Measurements from ENCODE around the gene PKD1.

Gene PKD1

GRCh38 chr16:2180461-2180860, 44.8 kb upstream of the PKD1 start:
- 97% methylated on average over 36 of the region's 43 CpGs for WGBS (ENCODE audit: insufficient coverage)

DNA sequence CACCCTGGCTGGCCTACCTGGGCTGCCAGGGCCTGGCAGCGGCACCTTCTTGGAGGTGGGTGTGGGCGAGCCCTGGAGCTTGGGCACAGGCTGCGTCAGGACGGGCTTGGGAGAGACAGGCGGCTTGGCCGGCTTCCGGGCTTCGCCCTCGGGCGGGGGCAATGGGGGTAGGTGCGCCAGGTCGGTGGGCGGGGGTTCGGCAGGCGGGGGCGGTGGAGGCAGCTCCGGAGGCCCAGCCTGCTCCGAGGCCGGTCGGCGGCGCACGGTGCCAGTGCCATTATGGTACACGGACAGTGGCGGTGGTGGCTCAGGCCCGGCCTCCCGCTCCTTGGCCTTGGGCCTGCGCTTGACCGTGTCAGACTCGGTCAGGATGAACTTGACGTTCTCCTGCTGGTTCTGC, 43.9 kb upstream of the PKD1 start:
- Histone ChIP-seq H3K9me3 (ENCODE audit: control extremely low read depth in 1 of 5, control insufficient read depth in 4 of 5, insufficient read depth in 2 of 5, low read depth in 1 of 5, low read length in 4 of 5) (no peaks in the 10 kb centered on the region), H3K4me3 (ENCODE audit: control insufficient read depth in 1 of 7, extremely low read depth in 1 of 7, insufficient read depth in 4 of 7, low read depth in 2 of 7, low read length in 6 of 7) (no peak overlapping the region), H3K27ac (ENCODE audit: insufficient read depth in 1 of 2, low read depth in 1 of 2, low read length in 2 of 2, poor library complexity in 1 of 2, severe bottlenecking in 2 of 2) (no peak overlapping the region), H3K36me3 (ENCODE audit: control insufficient read depth in 4 of 4, insufficient read depth in 4 of 4, low read length in 3 of 4) (peaks cover 0 to 36% (median 24%) of the 10 kb centered on the region in 4 experiments), H3K4me1 (ENCODE audit: control extremely low read depth in 1 of 4, control insufficient read depth in 4 of 4, insufficient read depth in 4 of 4, low read length in 3 of 4) (no peaks in the 10 kb centered on the region), H3K27me3 (replicated peaks in 2 of 5; ENCODE audit: control insufficient read depth in 4 of 5, insufficient read depth in 5 of 5, low read length in 4 of 5) (peaks cover 0 to 13% (median 0%) of the 10 kb centered on the region in 5 experiments)
- WGBS (ENCODE audit: insufficient coverage), result 98% methylated on average over 31 of the region's 31 CpGs
- DNase-seq, result no peak
- ChIA-PET CTCF (no interaction called here), POLR2A (no interaction called here)

More at GRCh38 chr16:2180461-2180860, 44.8 kb upstream of the PKD1 start:
- Histone ChIP-seq H3K27me3 (replicated peaks in 2 of 5; ENCODE audit: control insufficient read depth in 4 of 5, insufficient read depth in 5 of 5, low read length in 4 of 5) (peaks cover 0 to 13% (median 0%) of the 10 kb centered on the region in 5 experiments), H3K36me3 (ENCODE audit: control insufficient read depth in 4 of 4, insufficient read depth in 4 of 4, low read length in 3 of 4) (peaks cover 0 to 28% (median 16%) of the 10 kb centered on the region in 4 experiments), H3K27ac (ENCODE audit: insufficient read depth in 1 of 2, low read depth in 1 of 2, low read length in 2 of 2, poor library complexity in 1 of 2, severe bottlenecking in 2 of 2) (no peak overlapping the region), H3K4me3 (ENCODE audit: control insufficient read depth in 1 of 7, extremely low read depth in 1 of 7, insufficient read depth in 4 of 7, low read depth in 2 of 7, low read length in 6 of 7) (no peak overlapping the region), H3K9me3 (ENCODE audit: control extremely low read depth in 1 of 5, control insufficient read depth in 4 of 5, insufficient read depth in 2 of 5, low read depth in 1 of 5, low read length in 4 of 5) (no peaks in the 10 kb centered on the region), H3K4me1 (ENCODE audit: control extremely low read depth in 1 of 4, control insufficient read depth in 4 of 4, insufficient read depth in 4 of 4, low read length in 3 of 4) (no peaks in the 10 kb centered on the region)
- CTCF ChIA-PET, result no interaction called here
- DNase-seq, result no peak
- POLR2A ChIA-PET, result no interaction called here

GRCh38 chr16:2179107-2179501, 43.4 kb upstream of the PKD1 start:
- Histone ChIP-seq H3K4me1 (ENCODE audit: control extremely low read depth in 1 of 4, control insufficient read depth in 4 of 4, insufficient read depth in 4 of 4, low read length in 3 of 4) (no peaks in the 10 kb centered on the region), H3K9me3 (ENCODE audit: control extremely low read depth in 1 of 5, control insufficient read depth in 4 of 5, insufficient read depth in 2 of 5, low read depth in 1 of 5, low read length in 4 of 5) (no peaks in the 10 kb centered on the region), H3K27ac (ENCODE audit: insufficient read depth in 1 of 2, low read depth in 1 of 2, low read length in 2 of 2, poor library complexity in 1 of 2, severe bottlenecking in 2 of 2) (no peak overlapping the region), H3K36me3 (ENCODE audit: control insufficient read depth in 4 of 4, insufficient read depth in 4 of 4, low read length in 3 of 4) (peaks cover 2 to 41% (median 28%) of the 10 kb centered on the region in 4 experiments), H3K27me3 (replicated peaks in 2 of 5; ENCODE audit: control insufficient read depth in 4 of 5, insufficient read depth in 5 of 5, low read length in 4 of 5) (peaks cover 0 to 13% (median 0%) of the 10 kb centered on the region in 5 experiments), H3K4me3 (ENCODE audit: control insufficient read depth in 1 of 7, extremely low read depth in 1 of 7, insufficient read depth in 4 of 7, low read depth in 2 of 7, low read length in 6 of 7) (no peak overlapping the region)
- POLR2A ChIA-PET, result no interaction called here
- DNase-seq, result no peak
- WGBS (ENCODE audit: insufficient coverage), result 25% methylated on average over 24 of the region's 50 CpGs
- CTCF ChIA-PET, result no interaction called here

- H3K36me3 ChIP-seq (ENCODE audit: control insufficient read depth in 4 of 4, insufficient read depth in 4 of 4, low read length in 3 of 4), result peaks cover 2 to 46% (median 30%) of the 10 kb centered on the region in 4 experiments
- no peaks in the 10 kb centered on the region for H3K9me3 ChIP-seq (ENCODE audit: control extremely low read depth in 1 of 5, control insufficient read depth in 4 of 5, insufficient read depth in 2 of 5, low read depth in 1 of 5, low read length in 4 of 5)
- H3K4me3 ChIP-seq (ENCODE audit: control insufficient read depth in 1 of 7, extremely low read depth in 1 of 7, insufficient read depth in 4 of 7, low read depth in 2 of 7, low read length in 6 of 7), result no peak overlapping the region
- DNase-seq, result peak; percentile 29 to 74 (median 62)
- H3K4me1 ChIP-seq (ENCODE audit: control extremely low read depth in 1 of 4, control insufficient read depth in 4 of 4, insufficient read depth in 4 of 4, low read length in 3 of 4), result no peaks in the 10 kb centered on the region
- WGBS (ENCODE audit: insufficient coverage), result 46% methylated on average over 75 of the region's 106 CpGs
- peaks cover 0 to 13% (median 0%) of the 10 kb centered on the region in 5 experiments for H3K27me3 ChIP-seq (replicated peaks in 2 of 5; ENCODE audit: control insufficient read depth in 4 of 5, insufficient read depth in 5 of 5, low read length in 4 of 5)
- POLR2A ChIA-PET, result no interaction called here
- CTCF ChIA-PET, result interaction anchor here (0.8 to 1.2 kb wide), 2 partner anchors 13 to 16 kb away, joined by 3 read pairs; no protein-coding TSS in a partner anchor
- H3K27ac ChIP-seq (ENCODE audit: insufficient read depth in 1 of 2, low read depth in 1 of 2, low read length in 2 of 2, poor library complexity in 1 of 2, severe bottlenecking in 2 of 2), result no peak overlapping the region
These were observed 42.8 kb upstream of the PKD1 start for GRCh38 chr16:2178321-2179106.

DNA sequence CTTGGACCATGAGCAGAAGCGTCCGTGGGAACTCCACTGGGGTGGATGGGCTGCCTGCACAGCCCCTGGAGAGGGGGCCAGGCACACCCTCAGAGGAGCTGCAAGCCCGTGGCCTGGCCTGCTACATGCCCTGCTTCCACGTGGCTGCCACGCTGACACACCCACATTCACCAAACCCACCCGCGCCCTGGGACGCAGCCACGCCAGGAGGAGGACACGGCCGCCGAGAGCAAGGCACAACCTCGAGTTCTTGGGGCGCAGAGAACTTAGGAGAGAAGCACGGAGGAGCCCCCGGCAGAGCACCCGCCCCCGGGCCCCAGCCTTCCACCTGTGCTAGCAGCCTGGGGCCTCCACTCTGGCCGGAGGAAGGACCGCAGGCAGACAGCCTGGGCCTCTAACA, 41.9 kb upstream of the PKD1 start:
- H3K27me3 ChIP-seq (replicated peaks in 2 of 5; ENCODE audit: control insufficient read depth in 4 of 5, insufficient read depth in 5 of 5, low read length in 4 of 5), result peaks cover 0 to 13% (median 0%) of the 10 kb centered on the region in 5 experiments
- POLR2A ChIA-PET, result no interaction called here

GRCh38 chr16:2177101-2177500, 41.4 kb upstream of the PKD1 start:
- no peak for DNase-seq
- Histone ChIP-seq H3K27ac (ENCODE audit: insufficient read depth in 1 of 2, low read depth in 1 of 2, low read length in 2 of 2, poor library complexity in 1 of 2, severe bottlenecking in 2 of 2) (no peak overlapping the region), H3K4me3 (ENCODE audit: control insufficient read depth in 1 of 7, extremely low read depth in 1 of 7, insufficient read depth in 4 of 7, low read depth in 2 of 7, low read length in 6 of 7) (no peak overlapping the region), H3K9me3 (ENCODE audit: control extremely low read depth in 1 of 5, control insufficient read depth in 4 of 5, insufficient read depth in 2 of 5, low read depth in 1 of 5, low read length in 4 of 5) (no peaks in the 10 kb centered on the region), H3K27me3 (replicated peaks in 2 of 5; ENCODE audit: control insufficient read depth in 4 of 5, insufficient read depth in 5 of 5, low read length in 4 of 5) (peaks cover 0 to 13% (median 0%) of the 10 kb centered on the region in 5 experiments), H3K36me3 (ENCODE audit: control insufficient read depth in 4 of 4, insufficient read depth in 4 of 4, low read length in 3 of 4) (peaks cover 2 to 59% (median 35%) of the 10 kb centered on the region in 4 experiments), H3K4me1 (ENCODE audit: control extremely low read depth in 1 of 4, control insufficient read depth in 4 of 4, insufficient read depth in 4 of 4, low read length in 3 of 4) (no peaks in the 10 kb centered on the region)
- ChIA-PET POLR2A (no interaction called here), CTCF (interaction anchor here (1.2 kb wide), 1 partner anchor 14 kb away, joined by 3 read pairs; no protein-coding TSS in a partner anchor)
- WGBS (ENCODE audit: insufficient coverage), result 90% methylated on average over 18 of the region's 18 CpGs

More for the DNA sequence above, 41.9 kb upstream of the PKD1 start:
- DNase-seq, result no peak
- CTCF ChIA-PET, result interaction anchor here (0.8 to 1.2 kb wide), 2 partner anchors 14 to 17 kb away, joined by 3 read pairs; no protein-coding TSS in a partner anchor
- no peak overlapping the region for H3K4me3 ChIP-seq (ENCODE audit: control insufficient read depth in 1 of 7, extremely low read depth in 1 of 7, insufficient read depth in 4 of 7, low read depth in 2 of 7, low read length in 6 of 7)
- no peak overlapping the region for H3K27ac ChIP-seq (ENCODE audit: insufficient read depth in 1 of 2, low read depth in 1 of 2, low read length in 2 of 2, poor library complexity in 1 of 2, severe bottlenecking in 2 of 2)
- over 99% methylated on average over 11 of the region's 20 CpGs for WGBS (ENCODE audit: insufficient coverage)
- H3K4me1 ChIP-seq (ENCODE audit: control extremely low read depth in 1 of 4, control insufficient read depth in 4 of 4, insufficient read depth in 4 of 4, low read length in 3 of 4), result no peaks in the 10 kb centered on the region
- H3K36me3 ChIP-seq (ENCODE audit: control insufficient read depth in 4 of 4, insufficient read depth in 4 of 4, low read length in 3 of 4), result peaks cover 2 to 56% (median 34%) of the 10 kb centered on the region in 4 experiments
- H3K9me3 ChIP-seq (ENCODE audit: control extremely low read depth in 1 of 5, control insufficient read depth in 4 of 5, insufficient read depth in 2 of 5, low read depth in 1 of 5, low read length in 4 of 5), result no peaks in the 10 kb centered on the region

DNA sequence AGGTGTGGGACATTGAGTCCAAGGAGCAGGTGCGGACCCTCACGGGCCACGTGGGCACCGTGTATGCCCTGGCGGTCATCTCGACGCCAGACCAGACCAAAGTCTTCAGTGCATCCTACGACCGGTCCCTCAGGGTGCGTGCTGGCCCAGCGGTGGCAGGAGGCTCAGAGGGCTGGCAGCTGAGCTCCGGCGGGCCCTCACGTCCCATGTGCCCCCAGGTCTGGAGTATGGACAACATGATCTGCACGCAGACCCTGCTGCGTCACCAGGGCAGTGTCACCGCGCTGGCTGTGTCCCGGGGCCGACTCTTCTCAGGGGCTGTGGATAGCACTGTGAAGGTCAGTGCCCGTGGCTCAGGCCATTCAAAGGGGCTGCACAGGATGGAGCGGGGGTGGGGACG, 40.3 kb upstream of the PKD1 start:
- no peak for DNase-seq
- Histone ChIP-seq H3K27ac (ENCODE audit: insufficient read depth in 1 of 2, low read depth in 1 of 2, low read length in 2 of 2, poor library complexity in 1 of 2, severe bottlenecking in 2 of 2) (no peak overlapping the region), H3K36me3 (ENCODE audit: control insufficient read depth in 4 of 4, insufficient read depth in 4 of 4, low read length in 3 of 4) (peaks cover 2 to 70% (median 40%) of the 10 kb centered on the region in 4 experiments), H3K27me3 (replicated peaks in 2 of 5; ENCODE audit: control insufficient read depth in 4 of 5, insufficient read depth in 5 of 5, low read length in 4 of 5) (peaks cover 0 to 13% (median 0%) of the 10 kb centered on the region in 5 experiments), H3K9me3 (ENCODE audit: control extremely low read depth in 1 of 5, control insufficient read depth in 4 of 5, insufficient read depth in 2 of 5, low read depth in 1 of 5, low read length in 4 of 5) (no peaks in the 10 kb centered on the region), H3K4me3 (ENCODE audit: control insufficient read depth in 1 of 7, extremely low read depth in 1 of 7, insufficient read depth in 4 of 7, low read depth in 2 of 7, low read length in 6 of 7) (no peak overlapping the region), H3K4me1 (ENCODE audit: control extremely low read depth in 1 of 4, control insufficient read depth in 4 of 4, insufficient read depth in 4 of 4, low read length in 3 of 4) (no peaks in the 10 kb centered on the region)
- ChIA-PET POLR2A (no interaction called here), CTCF (no interaction called here)
- WGBS (ENCODE audit: insufficient coverage), result 96% methylated on average over 23 of the region's 23 CpGs

Data from common myeloid progenitor, CD34-positive (primary cell).